ENCODE measurements around the gene PRSS16. TPM values are rescaled to one million over a fixed set of nuclear protein-coding genes. Genes with fewer than 3 reads are reported as not detected.

Gene PRSS16
- total and polyA plus RNA-seq, 2 donors (not counting 3 experiments of a cell fraction or from before 2014, with no cell fraction given) = not detected

GRCh38 chr6:27206806-27207205 lies 40.7 kb upstream of the PRSS16 start:
- Histone ChIP-seq H2AFZ (ENCODE audit: low read depth, low read length) (no peak overlapping the region), H4K20me1 (replicated peaks; ENCODE audit: control insufficient read depth, extremely low read depth, insufficient read depth, low read length) (no peaks in the 10 kb centered on the region), H3K4me3 (replicated peaks in 1 of 3; ENCODE audit: insufficient read depth in 1 of 3, low read depth in 1 of 3, low read length in 3 of 3) (no peak overlapping the region), H3K79me2 (ENCODE audit: control insufficient read depth, insufficient read depth, low read length) (no peaks in the 10 kb centered on the region), H3K9me1 (replicated peaks; ENCODE audit: control insufficient read depth, extremely low read depth, insufficient read depth, low read length) (no peaks in the 10 kb centered on the region), H3K9me3 (replicated peaks; ENCODE audit: control insufficient read depth, insufficient read depth, low read length) (no peaks in the 10 kb centered on the region), H3K27me3 (ENCODE audit: control insufficient read depth in 2 of 2, insufficient read depth in 2 of 2, low read length in 2 of 2) (peaks cover 21 to 30% of the 10 kb centered on the region in 2 experiments), H3K27ac (ENCODE audit: insufficient read depth, low read depth, low read length) (no peak overlapping the region), H3K36me3 (ENCODE audit: control insufficient read depth in 2 of 2, extremely low read depth in 1 of 2, insufficient read depth in 2 of 2, low read length in 2 of 2) (no peaks in the 10 kb centered on the region), H3K4me2 (ENCODE audit: insufficient read depth, low read length) (no peak overlapping the region), H3K4me1 (ENCODE audit: control insufficient read depth, extremely low read depth, insufficient read depth, low read length) (no peaks in the 10 kb centered on the region), H3K9ac (replicated peaks; ENCODE audit: extremely low read depth, insufficient read depth, low read length) (no peak overlapping the region)
- intact Hi-C loops (cut with micrococcal nuclease) = no loop called here
- ChIA-PET POLR2A (no interaction called here), CTCF (interaction anchor here (0.6 kb wide), 1 partner anchor 1936 kb away, joined by 3 read pairs; no protein-coding TSS in a partner anchor)
- dilution Hi-C loops (cut with MboI; ENCODE audit: extremely low pct_ligation_motif_present, low sequenced_read_pairs) = no loop called here
- BruUV-seq (replicated peaks) = no TSS peak
- DNase-seq (ENCODE audit: low read depth, low spot score) (no peak), FAIRE-seq (no peak)
- no peak for TF ChIP-seq FOS (IDR thresholded peaks at IDR 0.05; ENCODE audit: borderline replicate concordance, insufficient read depth, low read length)

GRCh38 chr6:27208042-27208441 lies 39.5 kb upstream of the PRSS16 start:
- H3K9me3 ChIP-seq (replicated peaks; ENCODE audit: control insufficient read depth, insufficient read depth, low read length) = no peaks in the 10 kb centered on the region
- no peak overlapping the region for H3K4me3 ChIP-seq (replicated peaks in 1 of 3; ENCODE audit: insufficient read depth in 1 of 3, low read depth in 1 of 3, low read length in 3 of 3)
- peaks cover 21 to 30% of the 10 kb centered on the region in 2 experiments for H3K27me3 ChIP-seq (ENCODE audit: control insufficient read depth in 2 of 2, insufficient read depth in 2 of 2, low read length in 2 of 2)
- no peak overlapping the region for H3K9ac ChIP-seq (replicated peaks; ENCODE audit: extremely low read depth, insufficient read depth, low read length)
- no peak overlapping the region for H3K4me2 ChIP-seq (ENCODE audit: insufficient read depth, low read length)
- FAIRE-seq (no peak), DNase-seq (ENCODE audit: low read depth, low spot score) (no peak)
- H3K36me3 ChIP-seq (ENCODE audit: control insufficient read depth in 2 of 2, extremely low read depth in 1 of 2, insufficient read depth in 2 of 2, low read length in 2 of 2) = no peaks in the 10 kb centered on the region
- POLR2A ChIA-PET = interaction anchor here (0.6 kb wide), 1 partner anchor 1728 kb away, joined by 5 read pairs; no protein-coding TSS in a partner anchor
- no peak overlapping the region for H2AFZ ChIP-seq (ENCODE audit: low read depth, low read length)
- BruUV-seq (replicated peaks) = no TSS peak
- CTCF ChIA-PET = interaction anchor here (1.0 kb wide), 1 partner anchor 564 kb away, joined by 3 read pairs; no protein-coding TSS in a partner anchor
- no peak overlapping the region for H3K27ac ChIP-seq (ENCODE audit: insufficient read depth, low read depth, low read length)
- dilution Hi-C loops (cut with MboI; ENCODE audit: extremely low pct_ligation_motif_present, low sequenced_read_pairs) (no loop called here), intact Hi-C loops (cut with micrococcal nuclease) (no loop called here)
- no peaks in the 10 kb centered on the region for H3K9me1 ChIP-seq (replicated peaks; ENCODE audit: control insufficient read depth, extremely low read depth, insufficient read depth, low read length)
- no peaks in the 10 kb centered on the region for H4K20me1 ChIP-seq (replicated peaks; ENCODE audit: control insufficient read depth, extremely low read depth, insufficient read depth, low read length)
- H3K79me2 ChIP-seq (ENCODE audit: control insufficient read depth, insufficient read depth, low read length) = no peaks in the 10 kb centered on the region
- TF ChIP-seq CTCF (IDR thresholded peaks at IDR 0.05; ENCODE audit: extremely low read depth in 1 of 2, insufficient read depth in 1 of 2, low read depth in 1 of 2, low read length in 2 of 2) (no peak), GATA2 (IDR thresholded peaks at IDR 0.05; ENCODE audit: insufficient read depth, insufficient read length, low read depth, low read length) (no peak), POLR2AphosphoS5 (IDR thresholded peaks at IDR 0.05; ENCODE audit: insufficient read depth, low read depth, low read length) (no peak), JUN (IDR thresholded peaks at IDR 0.05; ENCODE audit: borderline replicate concordance, insufficient read depth, insufficient read length, low read depth) (no peak), MAX (IDR thresholded peaks at IDR 0.05; ENCODE audit: insufficient read depth, insufficient read length) (no peak), POLR2A (IDR thresholded peaks at IDR 0.05; ENCODE audit: low read depth, low read length) (no peak), MYC (IDR thresholded peaks at IDR 0.05; ENCODE audit: low read depth, low read length) (no peak), FOS (IDR thresholded peaks at IDR 0.05; ENCODE audit: borderline replicate concordance, insufficient read depth, low read length) (no peak), EZH2 (IDR thresholded peaks at IDR 0.05; ENCODE audit: borderline replicate concordance, low read depth, low read length, severe bottlenecking) (no peak)
- no peaks in the 10 kb centered on the region for H3K4me1 ChIP-seq (ENCODE audit: control insufficient read depth, extremely low read depth, insufficient read depth, low read length)

Data from endothelial cell of umbilical vein (primary cell).